Gastrocnemius medialis (tissue), 4 donors: ENCODE results near the gene EGFL6. TPM values are rescaled to one million over a fixed set of nuclear protein-coding genes. Genes with fewer than 3 reads are reported as not detected.

Source experiments
- ATAC-seq, 2 donors: fragments of 150-250 bp; one replicate each; pipeline ENCODE4 v1.9.1; 2016
- DNase-seq, 2 donors: peaks; one replicate each; pipeline ENCODE4 v3.0.0-alpha.2; 2019
- H3K27ac ChIP-seq, 4 donors: fragments of 200-600 bp; sonication (generic); 1 replicate in 1 of 4; 2 replicates in 3 of 4; pipeline ENCODE4 v1.5.1; 2016 to 2018; ENCODE audit warnings: mild to moderate bottlenecking in 2 of 4, moderate library complexity in 1 of 4
- H3K27me3 ChIP-seq, 3 donors: fragments of 200-600 bp; sonication (generic) in 2 of 3; 1 replicate in 1 of 3; 2 replicates in 2 of 3; pipeline versions ENCODE4 v1.5.1 to v1.6.0; 2016 to 2019; ENCODE audit warnings: mild to moderate bottlenecking in 1 of 3, moderate library complexity in 1 of 3
- H3K36me3 ChIP-seq, 2 donors: fragments of 200-600 bp; sonication (generic) in 1 of 2; one replicate each; pipeline ENCODE4 v1.5.1; 2017 to 2018
- H3K4me1 ChIP-seq, 2 donors: fragments of 200-600 bp; sonication (generic) in 1 of 2; one replicate each; pipeline ENCODE4 v1.5.1; 2016 to 2017; ENCODE audit warnings: mild to moderate bottlenecking in 2 of 2
- H3K4me3 ChIP-seq, 4 donors: fragments of 200-600 bp; sonication (generic) in 3 of 4; 1 replicate in 1 of 4; 2 replicates in 3 of 4; pipeline ENCODE4 v1.5.1; 2016 to 2019; ENCODE audit warnings: mild to moderate bottlenecking in 2 of 4
- H3K9me3 ChIP-seq, 3 donors: fragments of 200-600 bp; sonication (generic) in 2 of 3; 1 replicate in 1 of 3; 2 replicates in 2 of 3; pipeline ENCODE4 v1.5.1; 2016 to 2019
- POLR2A ChIP-seq, 2 donors: fragments of 450-650 bp; IDR thresholded peaks; one replicate each; pipeline ENCODE4 v1.6.1; 2017; ENCODE audit warnings: antibody characterized with exemption in 2 of 2, mild to moderate bottlenecking in 2 of 2, moderate library complexity in 2 of 2
- in situ Hi-C, 4 donors: fragments of 200-750 bp; cut with MboI; loops; one replicate each; pipeline versions ENCODE4 v1.15.0 to v1.8.0; 2017; ENCODE audit warnings: low sequenced_read_pairs in 4 of 4
- intact Hi-C: fragments of 100-400 bp; cut with DNase I; formaldehyde crosslinking; loops from one replicate; pipeline ENCODE4 v1.15.1; 2023; ENCODE audit warnings: low total_unique reads
- total RNA-seq, 4 donors: library from RNA; depleted of rRNA; stranded (reverse); fragments of >200 nt; gene quantifications; one replicate each; pipeline versions ENCODE4 v1.1.0 to v1.2.3, GENCODE V29; 2016
- TF ChIP-seq, protein P1 (sequence below), 5 experiments: fragments of 450-650 bp in 3 of 5; fragments of 200-600 bp in 2 of 5; sonication (generic) in 2 of 5; IDR thresholded peaks in 4 of 5; conservative IDR thresholded peaks in 1 of 5; 1 replicate in 4 of 5; 2 replicates in 1 of 5; pipeline ENCODE4 v1.5.1; 2016 to 2019; ENCODE audit warnings: antibody characterized with exemption in 5 of 5, mild to moderate bottlenecking in 3 of 5, moderate library complexity in 3 of 5

EGFL6 gene
- total RNA-seq, 4 donors from 2014 or later: 0.09 TPM; not detected in 3

DNA sequence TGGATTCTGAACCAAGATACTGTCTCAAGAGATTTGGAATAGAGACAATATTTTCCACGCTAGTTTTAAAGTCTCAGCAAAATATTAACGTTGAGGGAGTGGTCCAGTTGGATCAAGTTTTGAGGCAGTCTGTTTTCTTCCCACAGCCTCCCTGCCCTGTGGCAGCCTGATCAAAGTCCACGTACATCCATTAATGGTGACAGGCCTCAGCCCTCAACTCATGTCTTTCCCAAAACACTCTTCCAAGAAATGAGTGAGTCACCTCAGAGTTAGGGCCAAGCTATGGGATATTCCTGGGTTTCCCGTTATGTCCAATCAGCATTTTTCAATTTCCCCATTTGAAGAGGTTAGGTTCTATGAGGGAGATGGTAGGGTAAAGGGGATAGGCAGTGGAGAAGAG lies 28.5 kb downstream of the EGFL6 start:
- no peak for ATAC-seq

DNA sequence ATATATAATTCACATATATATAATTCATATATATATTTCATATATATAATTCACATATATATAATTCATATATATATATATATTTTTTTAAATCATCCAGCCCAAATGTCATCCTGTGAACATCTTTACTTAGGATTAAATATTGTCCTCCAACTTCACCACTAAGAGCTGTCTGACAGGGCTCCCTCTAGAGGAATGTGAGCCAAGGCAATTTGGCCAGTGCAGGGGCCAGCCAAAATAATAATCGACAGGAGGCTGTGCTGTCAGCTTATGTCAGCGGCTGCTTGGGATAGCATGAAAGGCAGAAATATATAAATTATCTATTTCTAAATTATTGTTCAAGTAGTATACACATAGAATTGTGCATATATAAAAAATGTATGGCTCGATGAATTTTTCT lies 29.5 kb downstream of the EGFL6 start:
- Histone ChIP-seq H3K4me1 (no peaks in the 10 kb centered on the region), H3K27ac (no peak overlapping the region), H3K36me3 (no peaks in the 10 kb centered on the region), H3K9me3 (no peaks in the 10 kb centered on the region), H3K4me3 (no peak overlapping the region), H3K27me3 (peaks cover 0 to 3% (median 0%) of the 10 kb centered on the region in 3 donors)
- in situ Hi-C loops (no loop called here), intact Hi-C loops (no loop called here)
- no peak for TF ChIP-seq POLR2A (IDR thresholded peaks at IDR 0.05)
- TF ChIP-seq, protein P1, sequence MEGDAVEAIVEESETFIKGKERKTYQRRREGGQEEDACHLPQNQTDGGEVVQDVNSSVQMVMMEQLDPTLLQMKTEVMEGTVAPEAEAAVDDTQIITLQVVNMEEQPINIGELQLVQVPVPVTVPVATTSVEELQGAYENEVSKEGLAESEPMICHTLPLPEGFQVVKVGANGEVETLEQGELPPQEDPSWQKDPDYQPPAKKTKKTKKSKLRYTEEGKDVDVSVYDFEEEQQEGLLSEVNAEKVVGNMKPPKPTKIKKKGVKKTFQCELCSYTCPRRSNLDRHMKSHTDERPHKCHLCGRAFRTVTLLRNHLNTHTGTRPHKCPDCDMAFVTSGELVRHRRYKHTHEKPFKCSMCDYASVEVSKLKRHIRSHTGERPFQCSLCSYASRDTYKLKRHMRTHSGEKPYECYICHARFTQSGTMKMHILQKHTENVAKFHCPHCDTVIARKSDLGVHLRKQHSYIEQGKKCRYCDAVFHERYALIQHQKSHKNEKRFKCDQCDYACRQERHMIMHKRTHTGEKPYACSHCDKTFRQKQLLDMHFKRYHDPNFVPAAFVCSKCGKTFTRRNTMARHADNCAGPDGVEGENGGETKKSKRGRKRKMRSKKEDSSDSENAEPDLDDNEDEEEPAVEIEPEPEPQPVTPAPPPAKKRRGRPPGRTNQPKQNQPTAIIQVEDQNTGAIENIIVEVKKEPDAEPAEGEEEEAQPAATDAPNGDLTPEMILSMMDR (IDR thresholded peaks at IDR 0.05 in 4 of 5, conservative IDR thresholded peaks at IDR 0.05 in 1 of 5): no peak
- no peak for ATAC-seq
- DNase-seq: no peak

More for the DNA sequence above, 28.5 kb downstream of the EGFL6 start:
- Histone ChIP-seq H3K4me1 (no peaks in the 10 kb centered on the region), H3K9me3 (no peaks in the 10 kb centered on the region), H3K27ac (no peak overlapping the region), H3K27me3 (peaks cover 0 to 3% (median 0%) of the 10 kb centered on the region in 3 donors), H3K4me3 (no peak overlapping the region), H3K36me3 (no peaks in the 10 kb centered on the region)
- DNase-seq: no peak
- intact Hi-C loops: no loop called here
- TF ChIP-seq, protein P1 (IDR thresholded peaks at IDR 0.05 in 4 of 5, conservative IDR thresholded peaks at IDR 0.05 in 1 of 5): no peak
- TF ChIP-seq POLR2A (IDR thresholded peaks at IDR 0.05): no peak
- in situ Hi-C loops: no loop called here

DNA sequence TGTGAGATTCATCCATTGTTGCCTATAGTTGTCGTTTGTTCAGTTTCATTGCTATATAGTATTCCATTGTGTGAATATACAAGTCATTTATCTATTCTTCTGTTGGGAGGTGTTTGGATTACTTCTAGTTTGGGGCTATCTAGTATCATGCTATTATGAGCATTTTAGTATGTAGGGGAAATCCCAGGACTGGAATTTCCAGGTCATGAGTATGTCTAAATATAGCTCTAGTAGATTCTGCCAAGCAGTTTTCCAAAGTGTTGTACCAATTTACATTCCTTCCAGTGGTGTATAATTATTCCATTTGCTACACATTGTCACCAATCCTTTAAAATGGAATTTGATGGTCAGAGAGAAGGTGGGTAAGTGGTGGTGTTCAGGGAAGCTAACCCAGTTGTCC lies 30.1 kb downstream of the EGFL6 start:
- Histone ChIP-seq H3K4me1 (no peaks in the 10 kb centered on the region), H3K36me3 (no peaks in the 10 kb centered on the region), H3K27me3 (peaks cover 0 to under 1% (median 0%) of the 10 kb centered on the region in 3 donors), H3K4me3 (no peak overlapping the region), H3K27ac (no peak overlapping the region), H3K9me3 (no peaks in the 10 kb centered on the region)
- DNase-seq (no peak), ATAC-seq (no peak)
- in situ Hi-C loops: no loop called here
- TF ChIP-seq POLR2A (IDR thresholded peaks at IDR 0.05): no peak
- TF ChIP-seq, protein P1 (IDR thresholded peaks at IDR 0.05 in 4 of 5, conservative IDR thresholded peaks at IDR 0.05 in 1 of 5): no peak
- intact Hi-C loops: no loop called here

DNA sequence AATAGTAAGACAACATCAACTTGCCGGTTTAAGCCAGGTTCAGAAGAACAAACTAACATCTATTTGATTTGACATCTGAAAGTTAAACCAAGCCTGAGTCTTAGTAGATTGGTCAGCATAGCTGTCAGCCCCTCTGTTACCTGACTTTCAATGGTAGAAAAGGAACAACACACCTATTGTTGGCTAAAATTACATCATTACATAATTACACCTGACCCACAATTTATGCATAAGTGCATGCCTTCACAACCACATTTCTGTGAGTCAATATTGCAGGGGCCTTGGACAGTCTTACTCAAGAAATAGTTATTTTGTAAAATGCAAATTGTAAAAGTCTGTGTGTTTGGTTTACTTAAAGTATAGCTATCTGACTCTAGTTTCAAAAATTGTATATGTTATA lies 36.2 kb downstream of the EGFL6 start:
- H3K4me1 ChIP-seq: no peaks in the 10 kb centered on the region
- TF ChIP-seq POLR2A (IDR thresholded peaks at IDR 0.05): no peak
- TF ChIP-seq, protein P1 (IDR thresholded peaks at IDR 0.05 in 4 of 5, conservative IDR thresholded peaks at IDR 0.05 in 1 of 5): no peak
- no peak for DNase-seq
- no peaks in the 10 kb centered on the region for H3K36me3 ChIP-seq
- no peak for ATAC-seq
- no peaks in the 10 kb centered on the region for H3K27me3 ChIP-seq
- no peak overlapping the region for H3K27ac ChIP-seq
- in situ Hi-C loops: no loop called here
- H3K4me3 ChIP-seq: no peak overlapping the region
- intact Hi-C loops: no loop called here
- no peaks in the 10 kb centered on the region for H3K9me3 ChIP-seq

DNA sequence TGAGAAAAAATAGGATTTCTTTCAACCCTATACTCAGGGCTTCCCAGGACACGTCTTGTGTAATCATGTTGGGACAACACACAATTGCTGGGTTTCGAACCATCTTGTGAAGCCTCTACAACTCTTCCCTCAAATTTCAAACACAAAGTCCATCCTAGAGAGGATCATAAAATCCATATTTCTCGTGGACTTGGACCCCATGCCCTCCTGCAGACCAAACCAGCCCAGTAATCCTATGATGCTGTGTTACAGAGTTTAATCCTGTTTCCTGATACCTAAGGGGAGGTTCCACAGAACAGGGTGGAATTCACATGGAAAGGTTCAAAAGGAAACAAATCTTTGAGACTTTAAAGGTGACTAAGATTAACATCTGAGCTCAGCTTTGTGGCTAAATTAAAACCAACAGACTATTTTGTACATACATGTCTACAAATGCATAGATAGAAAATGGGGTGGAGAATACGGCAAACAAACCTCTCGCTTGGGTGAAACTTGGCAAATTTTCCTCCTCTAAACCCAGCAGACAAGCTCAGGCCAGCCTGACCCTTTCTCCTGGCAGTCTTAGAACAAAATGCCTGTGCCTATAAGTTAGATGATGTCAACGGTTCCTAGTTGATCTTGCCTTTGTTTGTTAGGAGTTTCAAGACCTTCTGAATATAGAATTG lies 38.1 kb downstream of the EGFL6 start:
- H3K36me3 ChIP-seq: no peaks in the 10 kb centered on the region
- H3K4me1 ChIP-seq: no peaks in the 10 kb centered on the region
- no peak overlapping the region for H3K27ac ChIP-seq
- no peak overlapping the region for H3K4me3 ChIP-seq
- DNase-seq (no peak), ATAC-seq (no peak)
- intact Hi-C loops (no loop called here), in situ Hi-C loops (no loop called here)
- TF ChIP-seq POLR2A (IDR thresholded peaks at IDR 0.05): no peak
- TF ChIP-seq, protein P1 (IDR thresholded peaks at IDR 0.05 in 4 of 5, conservative IDR thresholded peaks at IDR 0.05 in 1 of 5): no peak
- no peaks in the 10 kb centered on the region for H3K27me3 ChIP-seq
- no peaks in the 10 kb centered on the region for H3K9me3 ChIP-seq
